HG03103 (cell line): Measurements from ENCODE around the gene WFIKKN1.

ENCODE experiments used
- ATAC-seq: cut with Tn5 transposase; IDR thresholded peaks from one replicate; pipeline ENCODE4 v1.9.1; 2021; ENCODE audit warnings: low read depth; ENCODE audit not compliant: unreplicated experiment

The WFIKKN1 gene

DNA sequence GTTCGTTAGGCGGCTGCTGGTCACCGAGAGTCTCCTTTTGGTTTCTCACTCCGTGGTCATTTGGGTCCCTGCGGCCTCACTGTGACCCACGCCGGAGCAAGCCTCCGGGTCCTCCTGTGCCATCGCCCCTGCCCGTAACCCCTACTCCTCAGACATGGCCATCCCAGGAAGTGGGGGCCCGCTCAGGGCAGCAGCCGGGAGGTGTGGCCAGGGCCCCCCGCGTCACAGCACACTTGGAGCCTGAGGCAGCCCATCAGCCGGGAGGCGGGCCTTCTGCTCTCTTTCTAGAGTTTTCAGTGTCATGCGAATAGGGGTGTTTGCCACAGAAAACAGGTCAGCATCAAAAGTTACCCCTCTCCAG is 7.9 kb upstream of the WFIKKN1 start:
- no peak for ATAC-seq

DNA sequence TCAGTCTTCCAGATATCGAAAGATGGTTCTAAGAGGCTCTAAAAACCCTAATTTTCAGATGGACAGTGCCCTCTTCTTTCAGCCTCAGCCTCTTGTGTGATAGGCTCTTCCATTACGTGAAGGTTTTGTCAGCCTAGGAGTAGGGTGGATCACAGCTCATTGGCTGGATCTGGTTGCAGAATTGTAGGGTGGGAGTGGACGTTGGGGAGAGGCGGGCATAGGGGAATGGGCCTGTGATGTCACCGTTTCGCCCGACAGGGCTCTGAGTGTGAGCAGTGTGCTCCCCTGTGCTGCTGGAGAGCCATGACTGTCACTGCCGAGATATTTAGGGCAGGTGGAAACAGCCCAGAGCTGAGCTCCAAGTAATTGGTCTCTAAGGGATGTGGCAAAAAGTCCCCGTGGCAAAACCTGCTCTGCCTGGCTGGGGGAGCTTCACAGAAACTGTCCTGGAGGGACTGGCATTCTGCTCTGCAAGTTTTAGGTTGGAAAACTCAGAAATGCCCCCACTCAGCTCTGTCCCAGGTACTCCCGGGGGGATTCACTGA is 6.2 kb upstream of the WFIKKN1 start:
- no peak for ATAC-seq

DNA sequence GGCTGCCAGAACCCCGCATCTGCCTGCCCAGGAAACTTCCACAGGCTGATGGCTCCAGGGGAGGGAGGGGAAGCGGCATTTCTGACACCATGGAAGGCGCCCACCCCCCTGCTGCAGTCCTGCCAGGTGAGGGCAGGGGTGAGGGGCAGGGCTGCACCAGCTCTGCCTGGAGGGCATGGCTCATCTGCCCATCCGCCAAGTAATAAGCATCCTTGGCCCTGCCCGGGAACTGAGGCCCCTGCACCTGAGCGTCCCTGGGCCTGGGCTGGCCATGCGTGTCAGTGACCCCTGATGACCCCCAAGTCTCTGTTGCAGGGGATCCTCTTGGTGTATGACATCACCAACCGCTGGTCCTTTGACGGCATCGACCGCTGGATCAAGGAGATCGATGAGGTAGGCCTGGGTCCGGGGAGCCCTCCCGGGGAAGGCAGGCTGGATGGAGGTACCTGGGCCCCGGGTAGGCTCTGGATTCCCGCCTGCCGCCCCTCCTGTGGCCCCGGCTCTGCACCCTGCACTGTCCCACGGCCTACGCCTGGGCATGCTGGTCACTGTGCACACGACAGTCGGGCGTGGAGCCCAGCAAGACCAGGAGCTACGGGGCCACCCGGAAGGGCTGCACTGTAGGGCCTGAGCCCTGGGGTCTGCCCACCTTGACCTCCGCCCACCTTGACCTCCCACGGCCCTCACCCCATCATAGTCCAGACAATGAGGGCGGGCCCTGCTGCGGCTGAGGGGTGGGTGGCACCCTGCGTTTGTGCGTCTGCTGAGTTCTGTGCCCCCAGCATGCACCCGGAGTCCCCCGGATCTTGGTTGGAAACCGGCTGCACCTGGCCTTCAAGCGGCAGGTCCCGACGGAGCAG is 5.4 kb upstream of the WFIKKN1 start:
- ATAC-seq, result no peak

DNA sequence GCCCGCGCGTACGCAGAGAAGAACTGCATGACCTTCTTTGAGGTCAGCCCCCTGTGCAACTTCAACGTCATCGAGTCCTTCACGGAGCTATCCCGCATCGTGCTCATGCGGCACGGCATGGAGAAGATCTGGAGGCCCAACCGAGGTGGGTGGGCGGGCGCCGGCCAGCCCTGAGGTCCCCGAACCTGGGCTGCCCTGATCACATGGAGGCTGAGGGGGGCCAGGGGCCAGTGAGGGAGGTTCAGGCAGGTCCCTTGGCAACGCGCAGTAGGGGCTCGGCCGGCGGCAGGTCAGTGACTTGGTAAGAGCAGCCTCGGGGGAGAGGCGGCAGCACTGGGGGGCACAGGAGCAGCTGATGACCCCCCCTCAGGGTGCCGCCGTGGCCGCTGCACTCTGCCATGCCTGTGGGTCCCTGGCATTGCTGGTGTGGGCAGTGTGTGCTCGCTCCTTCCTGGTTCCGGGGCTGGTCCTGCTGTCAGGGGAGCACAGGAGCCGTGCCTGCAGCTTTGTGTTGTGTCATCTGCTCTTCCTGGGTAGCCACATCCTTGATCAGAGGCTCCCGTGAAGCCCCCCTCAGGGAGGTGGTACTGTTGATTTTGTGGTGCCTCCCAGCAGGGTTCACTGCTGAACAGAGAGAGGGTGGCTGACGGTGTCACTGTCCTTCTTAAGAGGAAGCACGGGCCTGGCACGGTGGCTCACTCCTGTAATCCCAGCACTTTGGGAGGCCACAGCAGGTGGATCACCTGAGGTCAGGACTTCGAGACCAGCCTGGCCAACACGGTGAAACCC is 4.6 kb upstream of the WFIKKN1 start:
- no peak for ATAC-seq

DNA sequence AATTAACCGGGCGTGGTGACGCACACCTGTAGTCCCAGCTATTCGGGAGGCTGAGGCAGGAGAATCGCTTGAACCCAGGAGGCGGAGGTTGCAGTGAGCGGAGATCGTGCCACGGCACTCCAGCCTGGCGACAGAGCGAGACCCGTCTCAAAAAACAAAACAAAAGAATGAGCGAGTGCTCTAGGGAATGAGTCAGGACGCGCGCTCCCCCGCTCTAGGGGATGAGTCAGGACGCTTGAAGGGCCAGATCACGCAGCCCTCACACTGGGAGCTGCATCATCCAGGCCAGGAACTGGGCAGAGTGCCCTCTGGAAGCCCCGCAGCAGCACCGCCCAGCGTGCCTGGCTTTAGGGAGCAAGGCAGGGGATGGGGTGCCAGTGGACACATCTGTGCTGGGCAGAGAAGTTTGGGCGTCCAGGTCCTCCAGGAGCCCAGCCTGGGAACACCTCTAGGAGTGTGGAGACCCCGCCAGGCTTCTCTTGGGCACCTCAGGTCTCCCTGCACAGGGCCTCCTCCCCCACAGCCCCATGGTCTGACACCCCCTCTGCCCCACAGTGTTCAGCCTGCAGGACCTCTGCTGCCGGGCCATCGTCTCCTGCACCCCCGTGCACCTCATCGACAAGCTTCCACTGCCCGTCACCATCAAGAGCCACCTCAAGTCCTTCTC is 3.9 kb upstream of the WFIKKN1 start:
- no peak for ATAC-seq

DNA sequence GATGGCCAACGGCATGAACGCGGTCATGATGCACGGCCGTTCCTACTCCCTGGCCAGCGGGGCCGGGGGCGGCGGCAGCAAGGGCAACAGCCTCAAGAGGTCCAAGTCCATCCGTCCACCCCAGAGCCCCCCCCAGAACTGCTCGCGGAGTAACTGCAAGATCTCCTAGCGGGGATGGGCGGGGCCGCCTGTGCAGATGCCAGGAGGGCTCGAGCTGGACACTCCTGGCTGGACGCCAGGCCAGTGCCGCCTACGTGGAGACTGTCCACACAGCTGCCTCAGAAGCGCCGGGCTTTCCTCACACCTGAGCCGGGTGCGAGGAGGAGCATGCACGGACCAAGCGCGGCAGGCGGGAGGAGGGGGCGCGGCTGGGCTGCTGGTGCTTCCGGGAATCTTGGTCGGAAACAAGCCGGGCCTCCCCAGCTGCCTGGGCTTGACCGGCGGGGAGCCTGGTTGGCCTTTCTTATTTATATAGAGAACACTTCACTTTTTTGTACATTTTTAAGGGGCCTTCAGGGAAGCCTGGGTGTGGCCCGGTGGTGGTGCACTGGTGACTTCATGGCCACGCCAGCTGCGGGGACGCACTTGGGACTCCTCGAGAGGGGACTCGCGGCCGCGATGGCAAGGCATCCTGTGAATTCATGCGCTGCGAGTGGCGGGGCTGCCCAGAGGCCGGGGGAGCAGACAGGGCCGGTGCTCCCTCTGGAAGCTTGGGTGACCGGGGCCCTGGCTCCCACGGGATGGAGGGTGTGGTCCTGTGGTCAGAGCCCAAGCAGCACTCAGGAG is 3.1 kb upstream of the WFIKKN1 start:
- no peak for ATAC-seq

DNA sequence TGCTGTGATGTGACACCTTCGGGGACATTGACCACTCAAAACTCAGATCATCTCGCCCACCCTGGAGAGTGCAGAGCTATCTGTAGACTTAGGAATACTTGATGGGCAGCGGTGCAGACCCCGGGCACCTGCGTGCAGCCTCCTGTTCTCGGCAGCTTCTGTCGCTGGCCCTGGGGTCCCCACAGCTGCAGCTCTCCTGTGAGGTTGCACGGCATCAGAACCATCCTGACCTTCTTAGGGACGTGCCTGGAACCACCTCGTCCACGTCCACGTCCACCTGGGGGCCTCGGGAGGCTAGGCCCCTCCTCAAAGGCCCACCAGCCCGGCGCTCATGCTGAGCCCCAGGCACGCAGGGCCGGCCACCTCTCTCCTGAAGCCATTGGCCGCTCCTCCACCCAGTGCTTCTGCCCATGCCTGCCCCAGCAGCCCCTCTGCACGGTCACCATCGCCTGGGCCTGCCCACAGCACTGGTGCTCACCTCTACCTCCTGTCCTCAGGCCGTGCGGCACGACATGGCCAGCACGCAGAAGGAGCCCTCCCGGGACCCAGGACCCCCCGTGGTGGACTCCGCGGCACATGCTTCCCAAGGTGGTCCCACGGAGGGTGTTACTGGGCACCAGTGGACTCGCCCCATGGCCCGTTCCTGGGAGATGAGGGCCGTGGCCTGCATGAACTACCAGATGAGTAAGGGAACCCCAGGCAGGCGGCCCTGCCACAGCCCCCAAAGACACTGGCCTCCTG is 2.3 kb upstream of the WFIKKN1 start:
- ATAC-seq, result no peak

DNA sequence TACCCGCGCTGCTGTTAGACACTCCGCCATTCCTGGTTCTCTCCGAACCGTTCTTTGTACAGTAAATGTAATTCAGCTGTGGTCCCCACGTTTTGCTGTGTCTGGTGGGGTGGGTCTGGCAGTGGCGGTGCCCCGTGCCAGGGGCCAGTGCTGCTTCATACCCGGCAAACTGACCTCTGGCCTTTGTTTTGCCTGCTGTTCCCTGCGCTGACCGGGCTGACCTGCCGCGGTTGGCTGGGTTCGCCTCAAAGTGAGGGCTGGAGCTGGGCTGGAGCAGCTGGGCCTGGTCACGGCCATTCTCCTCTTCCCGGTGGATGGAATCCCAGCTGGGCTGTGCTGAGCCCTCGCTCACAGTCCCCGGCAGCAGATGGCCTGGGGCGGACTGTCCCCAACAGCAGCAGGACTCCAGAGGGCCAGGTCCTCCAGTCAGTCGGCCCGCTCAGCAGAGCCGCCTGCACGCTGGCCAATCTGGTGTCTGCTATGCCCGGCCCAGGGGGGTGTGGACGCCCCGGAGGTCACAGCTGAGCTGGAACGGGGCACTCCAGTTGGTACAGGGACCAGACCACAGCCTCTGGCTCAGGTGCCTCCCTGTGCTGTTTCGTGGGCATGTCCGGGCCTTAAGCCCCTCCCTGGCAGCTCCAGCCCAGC is 1.5 kb upstream of the WFIKKN1 start:
- ATAC-seq, result no peak

DNA sequence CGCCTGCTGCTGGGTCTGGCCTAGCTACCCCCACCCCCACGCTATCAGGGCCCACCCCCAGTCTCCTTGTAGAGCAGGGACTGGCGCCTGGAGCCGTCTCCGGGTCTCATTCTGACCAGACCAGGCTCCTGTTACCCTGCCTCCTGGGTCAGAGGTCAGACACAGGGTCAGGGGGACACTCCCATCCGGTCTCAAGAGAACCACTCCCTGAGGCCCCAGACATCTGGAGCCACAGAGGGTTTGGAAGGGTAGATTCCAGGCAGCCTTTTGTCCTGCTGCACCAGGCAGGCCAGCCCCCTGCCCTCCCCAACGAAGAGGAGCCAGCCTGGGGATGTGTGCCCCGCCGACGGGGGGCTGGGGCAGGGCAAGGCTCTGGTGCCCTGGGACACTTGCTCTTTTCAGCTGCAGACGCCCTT is 944 bp upstream of the WFIKKN1 start:
- no peak for ATAC-seq

DNA sequence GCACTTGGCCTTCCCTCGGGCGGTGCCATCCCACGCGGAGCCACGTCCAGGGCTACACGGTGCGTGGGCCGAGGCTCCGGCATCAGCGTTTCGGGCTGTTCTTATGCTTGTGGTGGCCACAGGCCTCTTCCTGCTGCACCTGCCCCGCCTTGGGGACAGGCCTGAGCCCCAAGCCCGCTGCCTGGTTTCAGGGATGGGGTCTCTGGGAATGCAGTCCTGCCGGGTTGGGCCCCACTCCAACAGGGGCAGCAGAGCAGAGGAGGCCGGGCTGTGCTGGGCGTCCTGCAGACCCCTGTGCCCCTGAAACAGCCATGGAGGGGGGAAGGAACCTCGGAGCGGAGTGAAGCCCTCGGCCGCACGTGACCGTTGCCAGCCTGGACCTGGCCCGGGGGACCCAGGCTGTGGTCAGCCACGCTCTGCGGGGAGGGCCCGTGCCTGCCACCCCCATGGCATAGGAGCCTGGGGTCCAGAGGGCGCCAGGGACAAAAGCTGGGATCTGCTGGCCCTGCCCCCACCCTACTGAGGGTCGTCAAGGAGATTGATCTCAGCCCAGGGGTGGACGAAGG is 453 bp upstream of the WFIKKN1 start:
- no peak for ATAC-seq

DNA sequence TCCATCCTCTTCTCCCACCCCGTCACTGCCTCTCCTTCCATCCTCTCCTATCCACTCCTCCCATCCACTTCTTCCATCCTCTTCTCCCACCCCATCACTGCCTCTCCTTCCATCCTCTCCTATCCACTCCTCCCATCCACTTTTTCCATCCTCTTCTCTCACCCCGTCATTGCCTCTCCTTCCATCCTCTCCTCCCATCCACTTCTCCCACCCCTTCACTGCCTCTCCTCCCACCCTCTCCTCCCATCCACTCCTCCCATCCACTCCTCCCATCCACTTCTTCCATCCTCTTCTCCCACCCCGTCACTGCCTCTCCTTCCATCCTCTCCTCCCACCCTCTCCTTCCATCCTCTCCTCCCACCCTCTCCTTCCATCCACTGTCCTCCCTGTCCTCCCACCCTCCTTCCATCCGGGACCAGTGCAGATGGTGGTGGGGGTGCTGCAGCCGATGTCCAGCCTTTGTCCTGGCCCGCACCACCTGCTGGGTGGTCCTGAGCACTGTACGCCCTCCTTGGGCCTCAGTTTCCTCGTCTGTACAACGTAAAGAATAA is 1.1 kb downstream of the WFIKKN1 start:
- ATAC-seq, result no peak

DNA sequence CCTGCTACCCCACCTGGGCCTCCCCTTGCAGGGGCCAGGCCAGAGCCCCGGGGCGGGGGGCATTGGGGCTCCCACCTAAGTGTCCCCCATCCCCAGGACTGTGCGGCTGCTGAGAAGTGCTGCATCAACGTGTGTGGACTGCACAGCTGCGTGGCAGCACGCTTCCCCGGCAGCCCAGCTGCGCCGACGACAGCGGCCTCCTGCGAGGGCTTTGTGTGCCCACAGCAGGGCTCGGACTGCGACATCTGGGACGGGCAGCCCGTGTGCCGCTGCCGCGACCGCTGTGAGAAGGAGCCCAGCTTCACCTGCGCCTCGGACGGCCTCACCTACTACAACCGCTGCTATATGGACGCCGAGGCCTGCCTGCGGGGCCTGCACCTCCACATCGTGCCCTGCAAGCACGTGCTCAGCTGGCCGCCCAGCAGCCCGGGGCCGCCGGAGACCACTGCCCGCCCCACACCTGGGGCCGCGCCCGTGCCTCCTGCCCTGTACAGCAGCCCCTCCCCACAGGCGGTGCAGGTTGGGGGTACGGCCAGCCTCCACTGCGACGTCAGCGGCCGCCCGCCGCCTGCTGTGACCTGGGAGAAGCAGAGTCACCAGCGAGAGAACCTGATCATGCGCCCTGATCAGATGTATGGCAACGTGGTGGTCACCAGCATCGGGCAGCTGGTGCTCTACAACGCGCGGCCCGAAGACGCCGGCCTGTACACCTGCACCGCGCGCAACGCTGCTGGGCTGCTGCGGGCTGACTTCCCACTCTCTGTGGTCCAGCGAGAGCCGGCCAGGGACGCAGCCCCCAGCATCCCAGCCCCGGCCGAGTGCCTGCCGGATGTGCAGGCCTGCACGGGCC is 1.9 kb downstream of the WFIKKN1 start:
- no peak for ATAC-seq

DNA sequence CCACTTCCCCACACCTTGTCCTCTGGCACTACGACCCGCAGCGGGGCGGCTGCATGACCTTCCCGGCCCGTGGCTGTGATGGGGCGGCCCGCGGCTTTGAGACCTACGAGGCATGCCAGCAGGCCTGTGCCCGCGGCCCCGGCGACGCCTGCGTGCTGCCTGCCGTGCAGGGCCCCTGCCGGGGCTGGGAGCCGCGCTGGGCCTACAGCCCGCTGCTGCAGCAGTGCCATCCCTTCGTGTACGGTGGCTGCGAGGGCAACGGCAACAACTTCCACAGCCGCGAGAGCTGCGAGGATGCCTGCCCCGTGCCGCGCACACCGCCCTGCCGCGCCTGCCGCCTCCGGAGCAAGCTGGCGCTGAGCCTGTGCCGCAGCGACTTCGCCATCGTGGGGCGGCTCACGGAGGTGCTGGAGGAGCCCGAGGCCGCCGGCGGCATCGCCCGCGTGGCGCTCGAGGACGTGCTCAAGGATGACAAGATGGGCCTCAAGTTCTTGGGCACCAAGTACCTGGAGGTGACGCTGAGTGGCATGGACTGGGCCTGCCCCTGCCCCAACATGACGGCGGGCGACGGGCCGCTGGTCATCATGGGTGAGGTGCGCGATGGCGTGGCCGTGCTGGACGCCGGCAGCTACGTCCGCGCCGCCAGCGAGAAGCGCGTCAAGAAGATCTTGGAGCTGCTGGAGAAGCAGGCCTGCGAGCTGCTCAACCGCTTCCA is 2.7 kb downstream of the WFIKKN1 start:
- no peak for ATAC-seq

DNA sequence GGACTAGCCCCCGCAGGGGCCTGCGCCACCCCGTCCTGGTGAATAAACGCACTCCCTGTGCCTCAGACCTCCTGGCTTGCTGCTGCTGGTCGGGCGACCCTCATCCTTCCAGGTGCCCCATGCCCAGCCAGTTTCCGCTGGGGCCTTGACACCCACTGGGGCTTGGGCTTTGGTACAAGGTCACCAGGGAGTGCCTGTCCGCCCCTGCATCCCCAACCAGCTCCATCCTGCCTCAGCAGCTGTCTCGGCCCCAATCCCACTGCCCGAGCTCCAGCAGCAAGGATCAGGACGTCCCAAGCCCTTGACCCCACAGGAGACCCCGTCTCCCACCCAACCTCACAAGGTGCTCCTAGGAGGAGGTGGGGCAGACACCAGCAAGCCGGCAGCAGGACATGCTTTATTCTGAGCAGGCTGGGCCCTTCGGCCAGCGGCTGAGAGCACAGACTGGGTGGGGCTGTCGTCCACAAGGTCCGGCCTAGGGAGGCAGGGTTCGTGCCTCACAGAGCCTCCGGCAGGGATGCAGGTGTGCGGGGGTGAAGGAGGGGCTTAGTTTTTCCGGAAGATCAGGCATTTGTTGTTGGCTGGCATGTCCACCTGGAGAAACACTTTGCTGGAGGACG is 3.4 kb downstream of the WFIKKN1 start:
- no peak for ATAC-seq

DNA sequence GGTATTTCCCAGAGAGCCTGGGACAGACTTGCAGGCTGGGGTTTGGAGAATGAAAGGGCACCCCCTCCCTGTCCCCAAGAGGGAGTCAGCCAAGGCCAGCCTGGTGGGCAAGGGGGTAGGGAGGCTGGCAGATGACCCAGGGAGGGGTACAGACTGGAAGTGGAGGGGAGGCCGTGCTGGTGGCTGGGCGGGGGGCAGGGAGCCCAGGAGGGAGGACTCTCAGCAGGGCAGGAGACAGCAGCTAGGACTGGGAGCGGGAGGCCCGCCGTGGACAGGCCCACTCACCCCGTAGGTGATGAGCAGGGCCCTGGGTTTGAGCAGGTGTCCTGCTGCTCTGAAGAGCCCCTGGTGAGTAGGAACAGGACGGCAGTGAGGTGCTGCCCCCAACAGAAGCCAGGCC is 4.2 kb downstream of the WFIKKN1 start:
- ATAC-seq, result no peak

DNA sequence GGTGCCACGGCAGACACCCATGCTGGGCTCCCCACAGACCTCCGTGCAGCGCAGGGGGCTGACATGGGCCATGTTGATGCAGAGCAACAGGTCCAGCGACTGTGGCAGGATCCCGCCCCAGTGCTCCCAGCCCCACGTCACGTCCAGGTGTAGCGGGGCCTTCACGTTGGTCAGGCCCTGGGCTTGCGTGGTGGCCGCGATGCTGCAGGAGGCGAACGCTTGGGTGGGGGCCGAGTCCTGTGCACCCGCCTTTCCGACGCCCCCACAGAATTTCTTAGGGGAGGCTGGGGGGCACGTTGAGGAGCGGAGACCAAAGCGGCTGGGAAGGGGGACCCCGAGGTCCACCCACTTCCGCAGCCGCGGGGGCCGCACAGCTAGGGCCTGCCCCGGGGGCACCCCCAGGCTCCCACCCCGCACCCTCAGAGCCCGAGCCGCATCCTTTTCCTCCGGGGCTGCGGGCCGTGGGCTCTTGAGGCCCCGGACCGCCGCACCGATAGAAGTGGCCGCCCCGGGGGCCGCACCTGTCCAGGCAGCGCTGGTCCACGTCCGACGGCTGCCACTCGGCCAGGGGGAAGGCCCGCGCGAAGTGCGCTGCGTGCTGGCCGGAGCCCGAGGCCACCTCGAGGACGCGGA is 4.9 kb downstream of the WFIKKN1 start:
- ATAC-seq, result no peak
